Measurements from ENCODE around the gene TMEM132D.

TMEM132D gene

DNA sequence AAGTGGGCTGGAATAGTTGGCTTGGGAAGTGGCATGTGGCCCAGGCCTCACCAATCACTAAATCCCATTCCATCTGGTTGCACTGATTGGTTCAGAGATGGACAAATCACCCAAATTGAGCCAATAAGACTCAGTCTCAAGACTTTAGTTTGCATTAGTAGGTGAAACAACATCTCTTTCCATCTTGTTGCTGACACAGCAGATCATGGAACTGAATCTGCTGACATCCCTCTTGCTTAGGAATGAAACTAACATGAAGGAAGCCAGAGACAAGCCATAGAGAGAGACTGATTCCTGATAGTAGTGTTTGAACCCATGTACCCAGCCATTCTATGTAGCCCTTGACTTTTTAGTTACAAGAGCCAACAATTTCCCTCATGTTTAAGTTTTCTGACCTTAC is 743.5 kb downstream of the TMEM132D start:
- H3K36me3 Mint-ChIP-seq (ENCODE audit: low read depth): no peaks in the 10 kb centered on the region
- no peak overlapping the region for H3K4me3 Mint-ChIP-seq
- no peak for TF ChIP-seq CTCF (IDR thresholded peaks at IDR 0.05)
- DNase-seq: no peak
- peaks cover 8% of the 10 kb centered on the region for H3K27me3 Mint-ChIP-seq (ENCODE audit: low read depth, poor library complexity)
- H3K27ac Mint-ChIP-seq: no peak overlapping the region
- no peaks in the 10 kb centered on the region for H3K4me1 Mint-ChIP-seq
- H3K9me3 Mint-ChIP-seq: peaks cover 16% of the 10 kb centered on the region

DNA sequence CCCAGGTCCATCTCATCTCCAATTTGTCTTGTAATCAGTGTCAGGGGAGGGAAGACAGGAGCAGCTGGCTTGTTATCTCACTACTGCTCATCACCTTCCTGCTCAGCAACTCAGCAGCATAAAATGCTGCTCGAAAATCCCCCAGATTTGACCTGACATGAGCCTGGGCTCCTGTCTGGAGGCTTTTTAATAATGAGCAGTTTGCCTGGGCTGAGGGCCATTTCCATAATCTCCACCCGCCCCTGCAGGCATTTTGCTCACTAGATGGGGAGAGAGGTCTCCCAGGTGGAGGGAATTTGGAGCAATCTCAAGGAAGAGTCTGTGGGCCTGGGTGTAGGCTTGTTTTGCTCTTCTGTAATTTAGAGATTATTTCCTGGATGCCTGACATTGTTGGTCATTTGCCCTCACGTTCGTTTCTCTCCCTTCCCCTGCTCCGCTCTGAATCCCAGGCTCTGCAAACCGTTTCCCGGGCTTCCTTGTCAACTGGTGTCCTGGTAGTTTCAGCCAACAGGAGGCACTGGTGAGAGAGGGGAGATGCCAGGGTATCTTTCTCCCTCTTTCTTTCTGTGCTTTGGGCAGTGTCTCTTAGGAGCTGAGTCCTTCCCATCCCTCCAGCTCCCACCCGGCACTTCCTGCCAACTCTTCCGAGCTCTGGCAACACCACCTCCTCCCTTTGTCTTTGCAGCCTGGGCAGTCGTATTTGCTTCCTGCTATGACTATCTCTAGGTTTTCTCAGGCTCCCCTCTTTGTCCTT is 751.3 kb downstream of the TMEM132D start:
- H3K27ac Mint-ChIP-seq: no peak overlapping the region
- DNase-seq: no peak
- H3K36me3 Mint-ChIP-seq (ENCODE audit: low read depth): no peaks in the 10 kb centered on the region

DNA sequence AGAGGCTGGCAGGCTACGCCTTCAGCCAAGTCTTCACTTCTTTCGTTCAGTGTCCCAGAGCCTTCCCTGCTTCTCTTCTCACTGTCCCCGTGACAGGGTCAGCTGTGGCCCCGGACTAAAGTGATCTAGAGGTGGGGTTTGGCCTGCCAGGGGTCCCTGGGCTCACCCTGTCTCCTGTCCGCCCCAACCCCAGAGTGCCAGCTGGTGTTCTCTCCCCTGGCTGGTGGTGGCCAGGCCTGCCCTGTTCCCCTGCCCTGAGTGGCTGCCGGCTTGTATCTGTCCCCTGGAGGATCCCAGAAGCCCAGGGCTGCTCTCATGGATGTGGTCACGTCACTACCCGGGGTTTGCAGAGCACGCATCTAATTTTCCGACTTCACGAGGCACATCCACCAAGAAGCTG is 753.1 kb downstream of the TMEM132D start:
- Mint-ChIP-seq H3K27me3 (ENCODE audit: low read depth, poor library complexity) (peaks cover 4% of the 10 kb centered on the region), H3K4me3 (no peak overlapping the region), H3K9me3 (no peaks in the 10 kb centered on the region), H3K27ac (peak overlapping the region; percentile 62), H3K4me1 (peaks cover 7% of the 10 kb centered on the region), H3K36me3 (ENCODE audit: low read depth) (no peaks in the 10 kb centered on the region)
- no peak for DNase-seq
- TF ChIP-seq CTCF (IDR thresholded peaks at IDR 0.05): no peak

More for the DNA sequence above, 751.3 kb downstream of the TMEM132D start:
- H3K4me1 Mint-ChIP-seq: peaks cover 7% of the 10 kb centered on the region
- no peak for TF ChIP-seq CTCF (IDR thresholded peaks at IDR 0.05)
- peaks cover 4% of the 10 kb centered on the region for H3K27me3 Mint-ChIP-seq (ENCODE audit: low read depth, poor library complexity)
- no peak overlapping the region for H3K4me3 Mint-ChIP-seq
- no peaks in the 10 kb centered on the region for H3K9me3 Mint-ChIP-seq

DNA sequence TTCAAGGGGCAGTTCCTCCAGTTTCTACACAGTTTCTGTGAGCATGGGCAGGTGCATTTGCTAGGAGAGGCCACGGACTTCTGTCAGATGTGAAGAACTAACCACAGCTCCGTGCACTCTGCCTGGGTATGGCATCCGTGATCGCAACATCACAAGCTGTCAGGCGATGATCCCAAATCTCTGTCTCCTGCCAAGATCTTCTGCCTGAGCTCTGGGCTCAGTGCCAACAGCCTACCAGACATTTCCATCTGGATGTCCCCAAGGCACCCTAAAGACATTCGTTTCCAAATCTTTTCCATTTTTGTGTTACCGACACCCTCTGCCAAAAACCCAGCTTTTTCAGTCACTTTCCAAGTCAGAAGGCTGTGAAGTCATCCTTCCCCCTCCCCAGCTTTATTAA is 758.4 kb downstream of the TMEM132D start:
- H3K4me3 Mint-ChIP-seq: no peak overlapping the region
- DNase-seq: no peak
- peaks cover 7% of the 10 kb centered on the region for H3K4me1 Mint-ChIP-seq
- no peaks in the 10 kb centered on the region for H3K36me3 Mint-ChIP-seq (ENCODE audit: low read depth)
- no peaks in the 10 kb centered on the region for H3K9me3 Mint-ChIP-seq
- H3K27ac Mint-ChIP-seq: no peak overlapping the region
- H3K27me3 Mint-ChIP-seq (ENCODE audit: low read depth, poor library complexity): peaks cover 4% of the 10 kb centered on the region
- no peak for TF ChIP-seq CTCF (IDR thresholded peaks at IDR 0.05)

- no peak for TF ChIP-seq CTCF (IDR thresholded peaks at IDR 0.05)
- peaks cover 16% of the 10 kb centered on the region for H3K4me1 Mint-ChIP-seq
- no peak for DNase-seq
- H3K27me3 Mint-ChIP-seq (ENCODE audit: low read depth, poor library complexity): peaks cover 12% of the 10 kb centered on the region
- no peak overlapping the region for H3K4me3 Mint-ChIP-seq
- H3K9me3 Mint-ChIP-seq: no peaks in the 10 kb centered on the region
- no peaks in the 10 kb centered on the region for H3K36me3 Mint-ChIP-seq (ENCODE audit: low read depth)
- H3K27ac Mint-ChIP-seq: no peak overlapping the region
Measured at GRCh38 chr12:129138776-129139175, 765.0 kb downstream of the TMEM132D start.

GRCh38 chr12:129136694-129137325 is 767.0 kb downstream of the TMEM132D start:
- Mint-ChIP-seq H3K4me3 (no peak overlapping the region), H3K36me3 (ENCODE audit: low read depth) (no peaks in the 10 kb centered on the region), H3K27ac (no peak overlapping the region), H3K27me3 (ENCODE audit: low read depth, poor library complexity) (peaks cover 8% of the 10 kb centered on the region), H3K9me3 (no peaks in the 10 kb centered on the region), H3K4me1 (peaks cover 17% of the 10 kb centered on the region)
- DNase-seq: no peak
- TF ChIP-seq CTCF (IDR thresholded peaks at IDR 0.05): no peak

Measured in nephron progenitor cell (in vitro differentiated cells).